Fibroblast of gingiva (primary cell): ENCODE results near the gene TRDN.
"Not testable (repeated sequence)": the region's sequence is repeated elsewhere in the genome, so short reads cannot be mapped to it uniquely, and the experiment has no call there.

ENCODE experiments used
- DNase-seq: peaks from one replicate; pipeline ENCODE4 v3.0.0-alpha.2; 2011; ENCODE audit warnings: low read depth

The TRDN gene

GRCh38 chr6:123295181-123295580 lies 341.6 kb downstream of the TRDN start:
- DNase-seq = no peak

GRCh38 chr6:123288649-123289048 lies 348.1 kb downstream of the TRDN start:
- DNase-seq = no peak

GRCh38 chr6:123276546-123276980 lies 360.2 kb downstream of the TRDN start:
- DNase-seq = no peak

DNA sequence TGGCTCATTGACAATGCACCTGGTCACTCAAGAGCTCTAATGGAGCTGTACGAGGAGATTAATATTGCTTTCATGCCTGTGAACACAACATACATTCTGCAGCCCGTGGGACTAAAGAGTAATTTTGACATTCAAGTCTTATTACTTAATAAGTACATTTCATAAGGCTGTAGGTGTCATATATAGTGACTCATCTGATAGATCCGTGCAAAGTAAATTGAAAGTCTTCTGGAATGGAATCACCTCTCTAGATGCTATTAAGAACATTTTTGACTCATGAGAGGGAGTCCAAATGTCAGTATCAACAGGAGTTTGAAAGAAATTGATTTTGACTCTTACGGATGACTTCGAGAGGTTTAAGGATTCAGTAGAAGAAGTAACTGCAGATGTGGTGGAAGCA lies 372.8 kb downstream of the TRDN start:
- no peak for DNase-seq

GRCh38 chr6:123240626-123241025 lies 396.1 kb downstream of the TRDN start:
- no peak for DNase-seq

DNA sequence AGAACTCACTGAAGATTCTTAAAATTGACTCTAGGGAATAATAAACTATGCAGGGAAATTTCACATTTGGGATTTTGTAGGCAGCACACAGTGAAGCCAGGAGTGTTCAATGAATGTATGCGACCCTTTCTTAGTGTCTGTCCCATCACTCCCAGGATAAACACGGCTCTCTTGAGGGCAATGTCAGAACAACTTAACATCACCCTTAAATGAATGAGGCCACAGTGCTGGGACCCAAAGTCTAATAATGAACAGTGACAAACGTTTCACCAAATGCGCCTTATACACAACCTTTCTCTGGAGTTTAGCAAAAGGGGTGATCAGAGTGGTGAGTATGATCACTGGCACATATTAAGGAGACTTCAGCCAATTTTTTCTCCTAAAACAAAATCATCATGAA lies 403.4 kb downstream of the TRDN start:
- DNase-seq = no peak

DNA sequence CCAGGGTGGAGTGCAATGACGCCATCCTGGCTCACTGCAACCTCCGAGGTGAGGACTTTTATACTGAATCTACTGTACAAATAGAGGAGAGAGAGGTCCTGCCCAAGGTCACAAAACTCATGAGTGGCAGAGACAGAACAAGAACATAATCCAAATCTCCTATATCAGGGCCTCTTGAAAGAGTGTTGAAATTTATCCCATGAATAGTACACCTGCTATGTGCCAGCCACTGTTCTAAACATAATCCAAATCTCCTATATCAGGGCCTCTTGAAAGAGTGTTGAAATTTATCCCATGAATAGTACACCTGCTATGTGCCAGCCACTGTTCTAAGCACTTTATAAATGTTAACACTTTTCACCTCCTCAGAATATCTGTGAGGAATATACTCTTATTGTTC lies 409.0 kb downstream of the TRDN start:
- DNase-seq = not testable (repeated sequence)

- DNase-seq = no peak
These were observed 410.4 kb downstream of the TRDN start for GRCh38 chr6:123226398-123226797.

GRCh38 chr6:123224077-123224476 lies 412.7 kb downstream of the TRDN start:
- no peak for DNase-seq

GRCh38 chr6:123223461-123223860 lies 413.3 kb downstream of the TRDN start:
- no peak for DNase-seq

GRCh38 chr6:123215211-123215610 lies 421.5 kb downstream of the TRDN start:
- DNase-seq = no peak

GRCh38 chr6:123214433-123214832 lies 422.3 kb downstream of the TRDN start:
- DNase-seq = no peak

GRCh38 chr6:123213921-123214320 lies 422.8 kb downstream of the TRDN start:
- DNase-seq = no peak

DNA sequence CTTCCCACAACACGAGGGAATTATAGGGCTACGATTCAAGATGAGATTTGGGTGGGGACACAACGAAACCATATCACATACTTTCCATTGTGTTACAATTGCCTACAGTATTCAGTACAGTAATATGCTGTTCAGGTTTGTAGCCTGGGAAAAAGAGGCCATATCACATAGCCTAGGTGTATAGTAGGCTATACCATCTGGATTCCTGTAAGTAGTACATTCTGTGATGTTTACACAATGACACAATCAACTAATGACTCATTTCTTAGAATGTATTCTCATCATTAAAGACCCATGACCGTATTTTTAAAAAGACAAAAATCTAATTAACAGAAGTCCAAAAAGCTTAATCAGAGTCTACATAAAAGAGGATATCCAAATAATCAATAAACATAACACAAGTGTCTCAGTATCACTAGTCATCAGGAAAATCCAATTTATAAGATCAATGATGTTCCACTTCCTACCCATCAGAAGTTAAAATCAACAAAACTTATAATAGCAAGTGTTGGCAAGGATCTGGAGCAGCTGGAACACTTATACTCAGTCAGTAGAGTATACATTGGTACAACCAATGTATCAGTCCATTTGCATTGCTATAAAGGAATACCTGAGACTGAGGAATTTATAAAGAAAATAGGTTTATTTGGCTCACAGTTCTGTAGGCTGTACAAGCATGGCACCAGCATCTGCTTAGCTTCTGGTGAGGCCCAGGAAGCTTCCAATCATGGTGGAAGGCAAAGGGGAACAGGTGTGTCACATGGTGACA lies 424.8 kb downstream of the TRDN start:
- DNase-seq = no peak

DNA sequence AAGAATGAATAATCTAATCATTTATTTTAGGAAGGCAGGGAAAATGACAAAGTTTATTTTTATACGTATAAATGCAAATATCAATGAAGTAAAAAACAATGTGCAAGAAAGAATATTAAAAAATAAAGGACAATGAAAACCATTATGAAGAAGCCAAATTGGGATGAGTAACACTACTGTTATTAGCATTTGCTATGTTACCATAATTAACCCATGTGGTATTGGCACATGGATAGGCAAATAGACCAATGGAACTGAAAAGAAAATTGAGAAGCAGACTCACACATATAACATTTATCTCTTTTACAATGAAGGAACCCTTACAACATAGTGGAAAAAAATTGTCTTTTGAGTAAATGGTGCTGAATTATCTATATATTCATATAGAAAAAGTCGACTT lies 426.1 kb downstream of the TRDN start:
- DNase-seq = no peak

DNA sequence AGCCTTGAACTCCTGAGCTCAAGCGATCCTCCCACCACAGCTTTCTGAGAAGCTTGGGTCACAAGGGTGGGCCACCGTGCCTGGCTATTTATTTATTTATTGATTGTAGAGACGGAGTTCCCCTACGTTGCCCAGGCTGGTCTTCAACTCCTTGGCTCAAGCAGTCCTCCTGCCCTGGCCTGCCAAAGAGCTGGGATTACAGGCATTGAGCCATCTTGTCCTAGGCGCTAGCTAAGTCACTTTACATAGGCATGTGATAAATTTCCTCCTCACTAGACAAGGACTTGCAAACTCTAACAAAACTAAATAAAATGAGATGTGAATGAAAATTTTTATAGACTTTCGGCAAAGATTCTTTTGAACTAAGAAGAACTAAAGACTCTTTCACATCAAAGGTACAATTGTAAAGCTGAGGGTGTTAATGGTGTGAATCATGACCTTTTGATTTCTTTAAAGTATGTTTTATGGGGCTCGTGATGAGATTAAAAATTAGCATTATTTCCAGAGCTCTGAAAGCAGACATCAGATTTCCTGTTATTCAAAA lies 428.7 kb downstream of the TRDN start:
- DNase-seq = no peak

DNA sequence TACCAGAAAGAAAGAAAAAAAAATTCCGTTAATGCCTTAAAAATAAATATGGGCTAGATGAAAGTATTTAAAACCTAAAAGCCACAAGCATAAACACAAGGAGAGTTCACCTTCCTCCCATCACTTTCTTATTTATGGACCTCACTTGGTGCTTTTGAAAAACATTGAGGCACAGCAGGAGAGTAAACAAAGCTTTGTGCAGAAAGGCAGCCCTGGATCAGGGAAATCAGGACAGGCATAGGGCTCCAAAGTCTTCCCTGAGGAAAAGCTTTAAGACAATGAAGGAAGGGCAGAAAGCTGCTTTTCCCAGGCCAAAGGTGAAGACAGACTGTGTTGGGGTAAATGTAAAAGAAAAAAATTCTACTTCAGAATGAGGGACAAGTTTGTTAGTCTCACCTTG lies 432.8 kb downstream of the TRDN start:
- no peak for DNase-seq

- no peak for DNase-seq
These were observed 434.8 kb downstream of the TRDN start for GRCh38 chr6:123201869-123202372.

DNA sequence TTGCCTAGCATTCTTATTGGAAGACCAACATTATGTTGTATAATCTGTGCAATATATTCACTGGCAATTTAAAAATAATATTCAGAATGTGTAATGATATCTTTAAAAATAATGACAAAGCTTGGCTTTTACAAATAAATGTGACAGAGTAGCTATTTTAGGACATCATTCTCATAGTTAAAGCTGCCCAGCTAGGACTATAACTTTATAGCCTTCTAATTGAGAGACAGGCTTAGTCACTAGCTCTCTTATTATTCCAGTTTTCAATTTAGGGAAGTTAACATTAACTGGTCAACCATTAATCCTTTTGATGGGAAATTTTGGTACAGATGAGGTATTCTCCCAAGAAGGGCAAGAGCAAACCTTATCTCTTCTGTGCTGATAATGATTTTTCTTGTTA lies 443.5 kb downstream of the TRDN start:
- no peak for DNase-seq

DNA sequence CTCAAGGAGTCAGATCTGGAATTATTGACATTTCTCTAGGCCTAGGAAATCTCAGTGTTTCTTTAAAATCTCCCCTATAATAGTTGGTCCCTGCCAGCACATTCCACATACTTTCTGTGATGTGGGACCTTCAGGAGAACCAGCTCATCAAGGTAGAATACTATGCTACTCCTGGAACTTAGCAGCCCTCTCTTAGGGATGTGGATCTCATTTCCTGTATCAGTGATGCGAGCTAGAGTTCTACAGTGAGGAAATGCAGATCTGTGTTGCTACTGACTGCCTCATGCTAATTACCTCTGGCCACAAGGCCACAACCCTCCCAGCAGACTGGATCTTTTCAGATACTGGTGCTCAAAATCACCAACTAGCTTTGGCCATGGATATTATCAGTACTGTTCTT lies 446.9 kb downstream of the TRDN start:
- DNase-seq = no peak

DNA sequence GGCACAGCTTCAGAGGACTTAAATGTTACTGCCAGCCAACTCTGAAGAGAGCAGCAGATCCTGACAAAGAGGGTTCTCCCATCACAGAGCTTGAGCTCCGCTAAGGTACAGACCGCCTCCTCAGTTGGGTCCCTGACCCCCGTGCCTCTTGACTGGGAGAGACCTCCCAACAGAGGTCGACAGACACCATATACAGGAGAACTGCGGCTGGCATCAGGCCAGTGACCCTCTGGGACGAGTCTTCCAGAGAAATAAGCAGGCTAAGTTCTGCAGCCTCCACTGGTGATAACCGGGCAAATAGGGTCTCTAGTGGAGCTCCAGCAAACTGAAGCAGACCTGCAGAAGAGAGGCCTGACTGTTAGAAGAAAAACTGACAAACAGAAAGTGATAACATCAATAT lies 453.8 kb downstream of the TRDN start:
- no peak for DNase-seq

DNA sequence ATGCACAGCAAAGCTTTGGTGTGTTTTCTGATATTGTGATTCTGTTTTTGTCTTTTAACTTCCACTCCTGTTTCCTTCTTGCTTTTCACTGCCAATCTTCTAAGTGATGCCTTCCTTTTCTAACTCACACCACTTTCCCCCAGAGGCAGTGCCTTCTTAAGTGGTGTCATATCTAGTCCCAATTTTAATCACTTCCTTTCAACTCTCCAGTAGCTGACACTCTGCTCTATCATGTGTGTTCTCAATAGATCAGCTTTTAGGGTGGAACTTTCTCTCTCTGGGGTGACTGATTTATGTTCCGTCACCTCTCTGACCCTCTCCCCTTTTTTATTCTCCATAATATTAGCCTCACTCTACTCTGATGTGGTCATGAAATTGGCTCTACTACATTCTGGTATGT lies 460.0 kb downstream of the TRDN start:
- no peak for DNase-seq

GRCh38 chr6:123171341-123172115 lies 465.2 kb downstream of the TRDN start:
- DNase-seq = no peak
